PC-9 (cell line): ENCODE measurements around the gene RNASE1. TPM values are rescaled to one million over a fixed set of nuclear protein-coding genes. Genes with fewer than 3 reads are reported as not detected.

Experiments used
- BruUV-seq: library from RNA; stranded (reverse); fragments of 400-500 nt; replicated peaks from 2 replicates; lab custom pipeline; 2021; lab: Mats Ljungman, UMichigan
- CTCF ChIA-PET: fragments of 300-600 bp; sonication (Branson Sonifier 250); formaldehyde crosslinking; loops from one replicate; lab custom pipeline; 2022; ENCODE audit warnings: antibody characterized with exemption; lab: Charles Lee
- POLR2A ChIA-PET: fragments of 300-600 bp; sonication (Branson Sonifier 250); formaldehyde crosslinking; loops from one replicate; lab custom pipeline; 2022; ENCODE audit warnings: antibody characterized with exemption; ENCODE audit not compliant: unreplicated experiment; lab: Charles Lee
- DNase-seq, 2 experiments: peaks; one replicate each; pipeline versions ENCODE4 v3.0.0 to v3.0.0-alpha.2; 2015 to 2022; ENCODE audit warnings: mixed read lengths in 1 of 2
- H2AFZ ChIP-seq: fragments of 200-600 bp; sonication (generic); 2 replicates; pipeline ENCODE4 v1.8.1; 2017; ENCODE audit warnings: antibody characterized with exemption
- H3F3A ChIP-seq: fragments of 200-600 bp; sonication (generic); 2 replicates; pipeline ENCODE4 v1.8.1; 2017; ENCODE audit warnings: antibody characterized with exemption, mild to moderate bottlenecking, low read depth; ENCODE audit not compliant: insufficient read depth
- H3K27ac ChIP-seq: fragments of 200-600 bp; sonication (generic); 2 replicates; pipeline ENCODE4 v1.6.1; 2016; ENCODE audit warnings: mixed run types
- H3K27me3 ChIP-seq: fragments of 200-600 bp; sonication (generic); 2 replicates; pipeline ENCODE4 v1.6.1; 2016; ENCODE audit warnings: low read depth, mixed run types; ENCODE audit not compliant: insufficient read depth
- H3K36me3 ChIP-seq: fragments of 200-600 bp; sonication (generic); 2 replicates; pipeline ENCODE4 v1.6.1; 2016; ENCODE audit warnings: low read depth, mixed run types
- H3K4me1 ChIP-seq: fragments of 200-600 bp; sonication (generic); replicated peaks from 2 replicates; pipeline ENCODE4 v1.6.1; 2016; ENCODE audit warnings: mixed run types; ENCODE audit not compliant: insufficient read depth
- H3K4me2 ChIP-seq: fragments of 200-600 bp; sonication (generic); 2 replicates; pipeline ENCODE4 v1.6.1; 2017; ENCODE audit warnings: mixed run types
- H3K4me3 ChIP-seq: fragments of 200-600 bp; sonication (generic); 2 replicates; pipeline ENCODE4 v1.6.1; 2016; ENCODE audit warnings: mixed run types
- H3K79me2 ChIP-seq: fragments of 200-600 bp; sonication (generic); 2 replicates; pipeline ENCODE4 v1.6.1; 2017; ENCODE audit warnings: low read depth, mixed run types
- H3K9me2 ChIP-seq: fragments of 200-600 bp; sonication (generic); 2 replicates; pipeline ENCODE4 v1.8.1; 2017; ENCODE audit warnings: mild to moderate bottlenecking; ENCODE audit not compliant: insufficient read depth
- H3K9me3 ChIP-seq: fragments of 200-600 bp; sonication (generic); 2 replicates; pipeline ENCODE4 v1.8.1; 2016; ENCODE audit warnings: low read depth; ENCODE audit not compliant: insufficient read depth
- H4K20me1 ChIP-seq: fragments of 200-600 bp; sonication (generic); 2 replicates; pipeline ENCODE4 v1.8.1; 2017; ENCODE audit not compliant: insufficient read depth
- CTCF ChIP-seq: fragments of 200-600 bp; sonication (generic); conservative IDR thresholded peaks from 2 replicates; pipeline ENCODE4 v1.6.1; 2017; ENCODE audit warnings: mixed run types, antibody characterized with exemption, mild to moderate bottlenecking, moderate library complexity
- EZH2 ChIP-seq: fragments of 200-600 bp; sonication (generic); IDR thresholded peaks from 2 replicates; pipeline ENCODE4 v1.8.0; 2017; ENCODE audit warnings: antibody characterized with exemption, low read depth
- intact Hi-C: fragments of 100-400 bp; cut with micrococcal nuclease; formaldehyde crosslinking; loops from one replicate; pipeline ENCODE4 v1.10.0; 2022; ENCODE audit not compliant: unreplicated experiment
- total RNA-seq: library from RNA; stranded (reverse); gene quantifications from 2 replicates; pipeline ENCODE4 v1.2.3, GENCODE V29; 2021

RNASE1 gene
- total RNA-seq, 1 experiment from 2014 or later: 47.4 TPM

GRCh38 chr14:20809917-20810316, 7.3 kb upstream of the RNASE1 start:
- DNase-seq: no peak
- CTCF ChIA-PET: no interaction called here
- Histone ChIP-seq H3K9me2 (no peaks in the 10 kb centered on the region), H3K4me2 (no peak overlapping the region), H2AFZ (no peak overlapping the region), H4K20me1 (no peaks in the 10 kb centered on the region), H3K27me3 (no peaks in the 10 kb centered on the region), H3K4me1 (no peaks in the 10 kb centered on the region), H3K27ac (no peak overlapping the region), H3K36me3 (no peaks in the 10 kb centered on the region), H3F3A (no peaks in the 10 kb centered on the region), H3K9me3 (no peaks in the 10 kb centered on the region), H3K79me2 (no peaks in the 10 kb centered on the region), H3K4me3 (no peak overlapping the region)
- POLR2A ChIA-PET: no interaction called here
- BruUV-seq: no TSS peak
- intact Hi-C loops: loop anchor here (10.0 kb wide), 1 partner anchor 45 kb away; no protein-coding TSS in a partner anchor
- TF ChIP-seq CTCF: no peak
- no peak for TF ChIP-seq EZH2

GRCh38 chr14:20808162-20808483, 5.5 kb upstream of the RNASE1 start:
- H3K4me2 ChIP-seq: no peak overlapping the region
- TF ChIP-seq CTCF (no peak), EZH2 (no peak)
- no peaks in the 10 kb centered on the region for H3F3A ChIP-seq
- H3K27ac ChIP-seq: no peak overlapping the region
- no peaks in the 10 kb centered on the region for H3K36me3 ChIP-seq
- H3K27me3 ChIP-seq: no peaks in the 10 kb centered on the region
- H3K4me1 ChIP-seq: no peaks in the 10 kb centered on the region
- intact Hi-C loops: loop anchor here (10.0 kb wide), 1 partner anchor 47 kb away; no protein-coding TSS in a partner anchor
- POLR2A ChIA-PET: no interaction called here
- H3K9me2 ChIP-seq: no peaks in the 10 kb centered on the region
- DNase-seq: no peak
- no peak overlapping the region for H2AFZ ChIP-seq
- no peaks in the 10 kb centered on the region for H3K79me2 ChIP-seq
- H3K4me3 ChIP-seq: no peak overlapping the region
- CTCF ChIA-PET: no interaction called here
- H4K20me1 ChIP-seq: no peaks in the 10 kb centered on the region
- no peaks in the 10 kb centered on the region for H3K9me3 ChIP-seq
- no TSS peak for BruUV-seq

GRCh38 chr14:20807304-20808161, 4.9 kb upstream of the RNASE1 start:
- Histone ChIP-seq H3K36me3 (no peaks in the 10 kb centered on the region), H3K79me2 (no peaks in the 10 kb centered on the region), H2AFZ (no peak overlapping the region), H3K27me3 (no peaks in the 10 kb centered on the region), H3K9me3 (no peaks in the 10 kb centered on the region), H3F3A (no peaks in the 10 kb centered on the region), H3K9me2 (no peaks in the 10 kb centered on the region), H4K20me1 (no peaks in the 10 kb centered on the region), H3K27ac (no peak overlapping the region), H3K4me3 (no peak overlapping the region), H3K4me1 (no peaks in the 10 kb centered on the region), H3K4me2 (no peak overlapping the region)
- ChIA-PET POLR2A (no interaction called here), CTCF (no interaction called here)
- BruUV-seq: no TSS peak
- intact Hi-C loops: loop anchor here (10.0 kb wide), 1 partner anchor 47 kb away; no protein-coding TSS in a partner anchor
- no peak for DNase-seq
- no peak for TF ChIP-seq CTCF
- no peak for TF ChIP-seq EZH2
